HG03457 (cell line): ENCODE data around the gene MCUR1.
"Not testable (repeated sequence)": the region's sequence is repeated elsewhere in the genome, so short reads cannot be mapped to it uniquely, and the experiment has no call there.

Source experiments
- ATAC-seq: cut with Tn5 transposase; IDR thresholded peaks from one replicate; pipeline ENCODE4 v1.9.1; 2021; ENCODE audit warnings: moderate number of reproducible peaks; ENCODE audit not compliant: unreplicated experiment

The MCUR1 gene

GRCh38 chr6:13829419-13829818 is 15.1 kb upstream of the MCUR1 start:
- ATAC-seq = not testable (repeated sequence)

GRCh38 chr6:13828656-13829301 is 14.4 kb upstream of the MCUR1 start:
- not testable (repeated sequence) for ATAC-seq

GRCh38 chr6:13827032-13827431 is 12.7 kb upstream of the MCUR1 start:
- no peak for ATAC-seq

- no peak for ATAC-seq
Measured at GRCh38 chr6:13825871-13826270, 11.5 kb upstream of the MCUR1 start.

- ATAC-seq = no peak
Measured at GRCh38 chr6:13818341-13818740, 4.0 kb upstream of the MCUR1 start.

GRCh38 chr6:13814938-13815575 is 700 bp upstream of the MCUR1 start:
- ATAC-seq = no peak

- ATAC-seq = peak; percentile 31
Measured at GRCh38 chr6:13813621-13814175, 659 bp downstream of the MCUR1 start.

- no peak for ATAC-seq
Measured at GRCh38 chr6:13813026-13813425, 1.3 kb downstream of the MCUR1 start.

GRCh38 chr6:13812359-13812642 is 2.1 kb downstream of the MCUR1 start:
- ATAC-seq = no peak

GRCh38 chr6:13811627-13812358 is 2.6 kb downstream of the MCUR1 start:
- ATAC-seq = no peak

GRCh38 chr6:13810688-13811446 is 3.5 kb downstream of the MCUR1 start:
- no peak for ATAC-seq

GRCh38 chr6:13808801-13809200 is 5.6 kb downstream of the MCUR1 start:
- no peak for ATAC-seq

GRCh38 chr6:13807696-13808095 is 6.7 kb downstream of the MCUR1 start:
- ATAC-seq = no peak

- no peak for ATAC-seq
Measured at GRCh38 chr6:13803581-13803980, 10.8 kb downstream of the MCUR1 start.

- no peak for ATAC-seq
Measured at GRCh38 chr6:13800615-13801014, 13.7 kb downstream of the MCUR1 start.

- no peak for ATAC-seq
Measured at GRCh38 chr6:13796781-13797180, 17.6 kb downstream of the MCUR1 start.

- peak; percentile 83 for ATAC-seq
Measured at GRCh38 chr6:13795041-13795750, 19.2 kb downstream of the MCUR1 start.

GRCh38 chr6:13794184-13794583 is 20.2 kb downstream of the MCUR1 start:
- no peak for ATAC-seq

GRCh38 chr6:13789746-13790145 is 24.6 kb downstream of the MCUR1 start:
- no peak for ATAC-seq

- no peak for ATAC-seq
Measured at GRCh38 chr6:13788820-13789219, 25.5 kb downstream of the MCUR1 start.

- ATAC-seq = no peak
Measured at GRCh38 chr6:13787137-13787536, 27.2 kb downstream of the MCUR1 start.
